ENCODE data around the gene HSD11B1. TPM values are rescaled to one million over a fixed set of nuclear protein-coding genes. Genes with fewer than 3 reads are reported as not detected.

The HSD11B1 gene
- total RNA-seq = not detected

- H3K36me3 Mint-ChIP-seq (ENCODE audit: low read depth) = no peaks in the 10 kb centered on the region
- no peaks in the 10 kb centered on the region for H3K27me3 Mint-ChIP-seq (ENCODE audit: low read depth)
- no peak within 1 kb of the TSS for H3K4me3 Mint-ChIP-seq
- H3K4me1 Mint-ChIP-seq (ENCODE audit: low read depth) = peaks cover 3% of the 10 kb centered on the region
- no peak within 1 kb of the TSS for H3K27ac Mint-ChIP-seq
- DNase-seq (no peak), ATAC-seq (no peak)
- no peaks in the 10 kb centered on the region for H3K9me3 Mint-ChIP-seq (ENCODE audit: insufficient read depth)
- ChIA-PET POLR2A (no interaction called here), CTCF (interaction anchor here (1.0 to 1.7 kb wide), 3 partner anchors 12 to 135 kb away, joined by 3 to 5 read pairs (median 4); no protein-coding TSS in a partner anchor)
Measured at GRCh38 chr1:209704584-209704983, at the start of gene HSD11B1. TSS of gene HSD11B1 (plus strand) at chr1:209704846. CDS start at chr1:209704943, 97 bp downstream.

DNA sequence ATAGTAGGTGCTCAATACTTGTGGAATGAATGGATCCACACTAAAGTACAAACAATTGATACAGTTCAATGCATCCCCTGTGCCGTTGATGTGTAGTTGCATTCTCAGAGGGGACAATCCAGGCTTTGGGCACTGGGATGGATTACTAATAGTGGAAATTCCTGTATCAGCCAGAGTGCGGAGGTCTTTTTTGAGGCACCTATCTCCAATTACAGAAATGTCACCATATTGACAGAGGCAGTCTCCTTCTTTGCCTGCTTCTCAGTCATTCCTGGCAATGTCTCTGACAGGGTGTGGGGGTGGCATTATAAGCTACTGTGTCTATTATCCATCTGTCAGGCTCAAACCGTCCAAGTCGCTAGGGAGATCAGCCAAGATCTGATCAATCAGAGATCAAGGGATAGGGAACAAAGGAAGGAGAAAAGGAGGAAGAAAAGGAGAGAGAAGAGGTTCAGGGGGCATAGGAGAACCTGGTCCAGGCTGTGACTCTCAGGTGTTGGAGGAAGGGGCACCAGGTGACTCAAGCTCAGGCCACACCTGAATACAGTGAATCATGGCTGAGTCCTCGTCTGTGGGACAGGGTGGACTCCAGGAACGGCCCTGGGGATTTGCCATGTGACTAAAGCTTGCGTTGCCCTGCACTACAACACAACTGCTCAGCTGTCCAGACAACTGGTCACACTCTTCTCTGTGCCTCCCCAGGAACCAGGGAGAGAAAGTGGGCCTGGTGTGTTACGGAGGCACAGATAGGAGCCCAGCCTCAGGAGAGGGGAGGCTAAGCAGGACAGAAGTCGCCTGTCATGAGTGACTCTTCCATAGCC, 49.0 kb upstream of the HSD11B1 start:
- ATAC-seq (no peak), DNase-seq (no peak)
- peaks cover 31% of the 10 kb centered on the region for H3K4me1 Mint-ChIP-seq (ENCODE audit: low read depth)
- POLR2A ChIA-PET = no interaction called here
- CTCF ChIA-PET = interaction anchor here (0.8 to 1.3 kb wide), 2 partner anchors 29 to 86 kb away, joined by 3 read pairs; no protein-coding TSS in a partner anchor
- H3K27ac Mint-ChIP-seq = no peak overlapping the region
- no peaks in the 10 kb centered on the region for H3K9me3 Mint-ChIP-seq (ENCODE audit: insufficient read depth)
- H3K36me3 Mint-ChIP-seq (ENCODE audit: low read depth) = no peaks in the 10 kb centered on the region
- no peaks in the 10 kb centered on the region for H3K27me3 Mint-ChIP-seq (ENCODE audit: low read depth)
- no peak overlapping the region for H3K4me3 Mint-ChIP-seq

DNA sequence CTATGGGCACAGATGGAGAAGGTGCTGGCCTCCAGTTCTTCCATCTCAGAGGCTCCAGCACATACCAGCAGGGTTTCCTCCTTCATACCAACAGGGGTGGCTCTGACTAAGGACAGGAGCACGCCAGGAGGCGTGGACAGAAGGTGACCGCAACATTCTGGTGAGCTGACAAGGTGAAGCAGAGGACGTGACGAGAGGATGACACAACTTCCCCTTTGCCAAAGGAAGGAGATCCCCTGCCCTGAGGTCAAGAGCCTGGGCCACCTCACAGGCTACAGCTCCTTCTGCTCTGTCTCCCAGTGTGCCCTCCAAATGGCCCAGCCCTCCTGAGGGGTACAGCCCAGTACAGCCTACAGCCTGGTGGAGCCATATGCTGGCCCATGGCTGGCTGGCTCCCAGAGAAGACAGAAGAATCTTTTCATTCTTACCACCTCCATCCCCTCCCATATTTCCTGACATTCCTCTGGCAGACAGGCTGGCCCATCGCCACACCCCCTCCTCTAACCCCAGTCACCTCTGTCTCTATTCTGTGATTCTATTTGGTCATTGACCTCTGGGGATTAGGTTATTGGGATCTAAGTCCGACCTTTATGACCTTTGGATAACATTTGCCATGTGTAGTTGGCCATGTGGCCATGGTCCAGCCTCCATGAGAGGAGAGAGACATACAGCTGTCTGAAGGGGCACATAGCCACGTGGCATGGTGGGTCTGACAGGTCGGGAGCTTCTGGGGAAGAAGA, 47.3 kb upstream of the HSD11B1 start:
- H3K27ac Mint-ChIP-seq = no peak overlapping the region
- H3K4me3 Mint-ChIP-seq = no peak overlapping the region
- H3K4me1 Mint-ChIP-seq (ENCODE audit: low read depth) = peaks cover 16% of the 10 kb centered on the region
- H3K9me3 Mint-ChIP-seq (ENCODE audit: insufficient read depth) = no peaks in the 10 kb centered on the region
- ChIA-PET CTCF (interaction anchor here (1.1 kb wide), 1 partner anchor 9 kb away, joined by 3 read pairs; no protein-coding TSS in a partner anchor), POLR2A (interaction anchor here (0.6 kb wide), 1 partner anchor 51 kb away, joined by 3 read pairs; no protein-coding TSS in a partner anchor)
- no peaks in the 10 kb centered on the region for H3K27me3 Mint-ChIP-seq (ENCODE audit: low read depth)
- ATAC-seq (no peak), DNase-seq (no peak)
- no peaks in the 10 kb centered on the region for H3K36me3 Mint-ChIP-seq (ENCODE audit: low read depth)

GRCh38 chr1:209657918-209658317, 46.7 kb upstream of the HSD11B1 start:
- CTCF ChIA-PET = interaction anchor here (1.1 kb wide), 1 partner anchor 9 kb away, joined by 3 read pairs; no protein-coding TSS in a partner anchor
- Mint-ChIP-seq H3K4me3 (no peak overlapping the region), H3K27ac (no peak overlapping the region), H3K27me3 (ENCODE audit: low read depth) (peaks cover 1% of the 10 kb centered on the region), H3K36me3 (ENCODE audit: low read depth) (no peaks in the 10 kb centered on the region), H3K4me1 (ENCODE audit: low read depth) (peaks cover 10% of the 10 kb centered on the region), H3K9me3 (ENCODE audit: insufficient read depth) (no peaks in the 10 kb centered on the region)
- POLR2A ChIA-PET = no interaction called here
- DNase-seq (no peak), ATAC-seq (no peak)

DNA sequence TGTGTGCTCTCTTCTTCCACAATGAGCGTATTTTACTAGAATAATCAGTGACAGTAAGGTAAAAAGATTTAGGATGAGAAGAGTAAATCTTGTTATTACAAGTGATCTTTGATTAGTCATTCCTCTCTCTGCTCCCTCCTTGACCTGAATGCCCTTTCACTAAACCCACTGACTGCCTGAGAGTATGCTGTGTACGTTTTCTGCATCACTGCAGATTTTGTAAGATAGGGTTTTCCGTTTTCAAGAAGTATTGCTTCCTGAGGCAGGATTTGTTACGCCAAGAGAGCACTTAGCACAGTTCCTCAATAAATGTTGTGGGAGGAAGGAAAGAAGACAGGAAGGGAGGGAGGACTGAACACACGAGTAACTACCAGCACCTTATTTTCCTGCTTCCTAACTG, 44.7 kb upstream of the HSD11B1 start:
- DNase-seq = no peak
- ATAC-seq = no peak
- H3K27ac Mint-ChIP-seq = no peak overlapping the region
- CTCF ChIA-PET = no interaction called here
- H3K4me1 Mint-ChIP-seq (ENCODE audit: low read depth) = peaks cover 9% of the 10 kb centered on the region
- H3K36me3 Mint-ChIP-seq (ENCODE audit: low read depth) = no peaks in the 10 kb centered on the region
- no peak overlapping the region for H3K4me3 Mint-ChIP-seq
- POLR2A ChIA-PET = no interaction called here
- peaks cover 6% of the 10 kb centered on the region for H3K27me3 Mint-ChIP-seq (ENCODE audit: low read depth)
- H3K9me3 Mint-ChIP-seq (ENCODE audit: insufficient read depth) = no peaks in the 10 kb centered on the region

DNA sequence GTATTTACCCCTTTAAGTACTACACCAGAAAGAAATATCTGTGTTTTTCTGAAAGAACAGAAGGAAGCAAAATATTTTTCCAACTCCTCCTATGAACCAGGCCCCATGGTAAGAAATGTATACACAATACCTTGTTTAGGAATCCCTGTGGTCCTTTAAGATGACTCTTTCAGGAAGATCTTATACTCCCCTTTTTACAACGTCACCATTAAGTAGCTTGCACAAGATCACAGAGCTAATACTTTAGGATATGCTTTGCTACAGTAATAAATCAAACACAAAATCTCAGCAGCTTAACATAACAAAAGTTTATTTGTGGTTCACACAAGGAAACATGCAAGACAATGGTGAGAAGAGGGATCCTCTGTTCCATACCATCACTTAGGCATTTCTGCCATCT, 43.6 kb upstream of the HSD11B1 start:
- H3K4me3 Mint-ChIP-seq = no peak overlapping the region
- ChIA-PET POLR2A (no interaction called here), CTCF (interaction anchor here (0.9 kb wide), 1 partner anchor 31 kb away, joined by 4 read pairs; no protein-coding TSS in a partner anchor)
- H3K27me3 Mint-ChIP-seq (ENCODE audit: low read depth) = peaks cover 6% of the 10 kb centered on the region
- no peak overlapping the region for H3K27ac Mint-ChIP-seq
- H3K4me1 Mint-ChIP-seq (ENCODE audit: low read depth) = peaks cover 9% of the 10 kb centered on the region
- no peaks in the 10 kb centered on the region for H3K9me3 Mint-ChIP-seq (ENCODE audit: insufficient read depth)
- no peaks in the 10 kb centered on the region for H3K36me3 Mint-ChIP-seq (ENCODE audit: low read depth)
- ATAC-seq = no peak
- no peak for DNase-seq

DNA sequence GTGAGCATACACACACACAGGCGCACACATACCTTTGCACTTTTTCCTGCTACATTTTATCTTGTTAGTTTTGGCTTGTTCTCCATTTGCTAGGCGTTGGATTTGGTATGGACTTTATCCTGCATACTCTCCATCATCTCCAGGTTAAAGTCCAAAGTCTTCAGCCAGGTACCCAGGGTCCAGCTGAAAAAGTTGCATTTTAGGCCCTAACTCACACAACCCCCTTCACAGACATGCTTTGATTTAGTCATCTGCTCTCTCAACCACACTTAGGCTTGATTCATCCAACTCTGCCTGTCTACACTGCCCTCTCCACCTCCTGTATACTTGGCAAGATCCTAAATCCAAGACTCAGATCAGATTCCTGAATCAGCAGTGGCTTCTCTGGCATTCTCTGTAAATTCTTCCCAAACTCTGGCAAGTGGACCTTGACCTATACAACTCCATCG, 41.7 kb upstream of the HSD11B1 start:
- Mint-ChIP-seq H3K27ac (no peak overlapping the region), H3K4me1 (ENCODE audit: low read depth) (peaks cover 9% of the 10 kb centered on the region), H3K4me3 (no peak overlapping the region), H3K36me3 (ENCODE audit: low read depth) (no peaks in the 10 kb centered on the region), H3K27me3 (ENCODE audit: low read depth) (peaks cover 6% of the 10 kb centered on the region), H3K9me3 (ENCODE audit: insufficient read depth) (no peaks in the 10 kb centered on the region)
- ATAC-seq (no peak), DNase-seq (no peak)
- POLR2A ChIA-PET = no interaction called here
- CTCF ChIA-PET = no interaction called here

DNA sequence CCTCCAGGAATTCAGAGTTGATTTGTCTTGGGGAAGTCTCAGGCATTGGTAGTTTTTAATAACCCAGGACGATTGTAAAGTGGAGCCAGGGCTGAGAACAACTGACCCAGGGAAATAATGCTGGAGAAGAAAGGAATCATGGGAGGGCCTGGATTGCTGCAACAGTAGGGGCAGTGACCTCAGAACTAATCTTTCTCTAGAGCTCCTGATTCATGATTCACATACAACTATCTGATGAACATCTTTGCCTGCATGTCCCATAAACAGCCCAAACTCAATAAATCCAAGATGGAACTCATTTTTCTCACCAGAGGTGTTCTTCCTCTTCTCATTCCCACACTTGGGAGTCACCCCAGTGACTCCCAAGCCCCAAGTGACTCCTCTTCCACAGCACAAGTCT, 37.5 kb upstream of the HSD11B1 start:
- ATAC-seq (no peak), DNase-seq (no peak)
- ChIA-PET CTCF (interaction anchor here (1.2 to 1.7 kb wide), 5 partner anchors 10 to 156 kb away, joined by 3 to 5 read pairs (median 3); no protein-coding TSS in a partner anchor), POLR2A (no interaction called here)
- H3K27me3 Mint-ChIP-seq (ENCODE audit: low read depth) = peaks cover 9% of the 10 kb centered on the region
- H3K4me1 Mint-ChIP-seq (ENCODE audit: low read depth) = peaks cover 17% of the 10 kb centered on the region
- H3K36me3 Mint-ChIP-seq (ENCODE audit: low read depth) = no peaks in the 10 kb centered on the region
- no peaks in the 10 kb centered on the region for H3K9me3 Mint-ChIP-seq (ENCODE audit: insufficient read depth)
- no peak overlapping the region for H3K4me3 Mint-ChIP-seq
- no peak overlapping the region for H3K27ac Mint-ChIP-seq

GRCh38 chr1:209667708-209668107, 36.9 kb upstream of the HSD11B1 start:
- CTCF ChIA-PET = no interaction called here
- no peaks in the 10 kb centered on the region for H3K36me3 Mint-ChIP-seq (ENCODE audit: low read depth)
- ATAC-seq = no peak

GRCh38 chr1:209670441-209671082, 34.1 kb upstream of the HSD11B1 start:
- DNase-seq (no peak), ATAC-seq (no peak)
- CTCF ChIA-PET = interaction anchor here (0.8 to 1.6 kb wide), 2 partner anchors 17 to 78 kb away, joined by 3 to 6 read pairs; no protein-coding TSS in a partner anchor
- H3K4me1 Mint-ChIP-seq (ENCODE audit: low read depth) = peaks cover 49% of the 10 kb centered on the region
- H3K9me3 Mint-ChIP-seq (ENCODE audit: insufficient read depth) = no peaks in the 10 kb centered on the region
- H3K36me3 Mint-ChIP-seq (ENCODE audit: low read depth) = no peaks in the 10 kb centered on the region
- peak overlapping the region; percentile 2 for H3K27ac Mint-ChIP-seq
- H3K4me3 Mint-ChIP-seq = no peak overlapping the region
- POLR2A ChIA-PET = no interaction called here
- peaks cover 9% of the 10 kb centered on the region for H3K27me3 Mint-ChIP-seq (ENCODE audit: low read depth)

More at GRCh38 chr1:209667708-209668107, 36.9 kb upstream of the HSD11B1 start:
- Mint-ChIP-seq H3K27me3 (ENCODE audit: low read depth) (peaks cover 9% of the 10 kb centered on the region), H3K4me3 (no peak overlapping the region), H3K4me1 (ENCODE audit: low read depth) (peaks cover 20% of the 10 kb centered on the region), H3K9me3 (ENCODE audit: insufficient read depth) (no peaks in the 10 kb centered on the region), H3K27ac (no peak overlapping the region)
- no peak for DNase-seq
- POLR2A ChIA-PET = no interaction called here

- POLR2A ChIA-PET = interaction anchor here (0.6 kb wide), 2 partner anchors 14 to 83 kb away, joined by 3 to 4 read pairs; no protein-coding TSS in a partner anchor
- peaks cover 54% of the 10 kb centered on the region for H3K4me1 Mint-ChIP-seq (ENCODE audit: low read depth)
- no peaks in the 10 kb centered on the region for H3K36me3 Mint-ChIP-seq (ENCODE audit: low read depth)
- no peaks in the 10 kb centered on the region for H3K9me3 Mint-ChIP-seq (ENCODE audit: insufficient read depth)
- no peak overlapping the region for H3K4me3 Mint-ChIP-seq
- H3K27me3 Mint-ChIP-seq (ENCODE audit: low read depth) = peaks cover 29% of the 10 kb centered on the region
- ATAC-seq (peak; percentile 31), DNase-seq (peak; percentile 60)
- CTCF ChIA-PET = interaction anchor here (0.8 to 3.2 kb wide), 10 partner anchors 9 to 107 kb away, joined by 3 to 20 read pairs (median 4); no protein-coding TSS in a partner anchor
- peak overlapping the region; percentile 4 for H3K27ac Mint-ChIP-seq
Measured at GRCh38 chr1:209672705-209673630, 31.7 kb upstream of the HSD11B1 start.

Data from activated CD8-positive, alpha-beta T cell treated with anti-CD3 and anti-CD28 coated beads, Interleukin-2, amount 10 ng/mL, durations not matched to agents 7 days and 5 days (primary cell).